IMR-90 (cell line): Measurements from ENCODE around the gene REG3A. TPM values are rescaled to one million over a fixed set of nuclear protein-coding genes. Genes with fewer than 3 reads are reported as not detected.

Experiments
- ATAC-seq: fragments of 200-7000 bp; cut with Tn5 transposase; 2 replicates; pipeline ENCODE4 v1.9.1; 2020; ENCODE audit warnings: low read depth, mild to moderate bottlenecking, moderate library complexity
- BruUV-seq: library from RNA; stranded (reverse); fragments of 400-500 nt; replicated peaks from 2 replicates; lab custom pipeline; 2021; lab: Mats Ljungman, UMichigan
- CTCF ChIA-PET: fragments of 300-600 bp; formaldehyde crosslinking; extraction: SDS; loops from one replicate; lab custom pipeline; 2021; ENCODE audit warnings: antibody characterized with exemption; lab: Yijun Ruan, JAX
- POLR2A ChIA-PET: fragments of 300-600 bp; sonication (Branson Sonifier 250); formaldehyde crosslinking; loops from one replicate; lab custom pipeline; 2022; ENCODE audit warnings: antibody characterized with exemption; ENCODE audit not compliant: unreplicated experiment; lab: Charles Lee
- DNase-seq: peaks from one replicate; pipeline ENCODE4 v3.0.0; 2013
- H2AFZ ChIP-seq: replicated peaks from 2 replicates; pipeline ENCODE3; 2013; ENCODE audit warnings: low read length, mild to moderate bottlenecking; ENCODE audit not compliant: poor library complexity
- H2AK5ac ChIP-seq: 2 replicates; pipeline ENCODE4 v1.6.1; 2013; ENCODE audit warnings: low read depth, low read length, inconsistent platforms
- H2AK9ac ChIP-seq: replicated peaks from 2 replicates; pipeline ENCODE3; 2013; ENCODE audit warnings: mild to moderate bottlenecking, low read depth, low read length, moderate library complexity; ENCODE audit not compliant: poor library complexity
- H2BK120ac ChIP-seq: 2 replicates; pipeline ENCODE4 v1.6.1; 2013; ENCODE audit warnings: low read depth, low read length, inconsistent platforms
- H2BK15ac ChIP-seq: 3 replicates; pipeline ENCODE4 v1.6.1; 2013; ENCODE audit warnings: low read depth, low read length, inconsistent platforms
- H2BK20ac ChIP-seq: 2 replicates; pipeline ENCODE4 v1.6.1; 2013; ENCODE audit warnings: low read depth, mild to moderate bottlenecking, inconsistent platforms, low read length, moderate library complexity
- H2BK5ac ChIP-seq: 2 replicates; pipeline ENCODE4 v1.6.1; 2013; ENCODE audit warnings: mild to moderate bottlenecking, low read depth, low read length, inconsistent platforms; ENCODE audit not compliant: poor library complexity, severe bottlenecking
- H3K14ac ChIP-seq: replicated peaks from 2 replicates; pipeline ENCODE4 v1.6.1; 2013; ENCODE audit warnings: low read depth, low read length, inconsistent platforms
- H3K18ac ChIP-seq: 2 replicates; pipeline ENCODE4 v1.6.1; 2013; ENCODE audit warnings: low read depth, low read length, control low read depth
- H3K23ac ChIP-seq: 2 replicates; pipeline ENCODE4 v1.6.1; 2013; ENCODE audit warnings: low read depth, low read length, inconsistent platforms
- H3K27ac ChIP-seq: 2 replicates; pipeline ENCODE4 v1.5.1; 2013; ENCODE audit warnings: mild to moderate bottlenecking, control low read depth, low read length; ENCODE audit not compliant: insufficient read depth
- H3K27me3 ChIP-seq: 2 replicates; pipeline ENCODE4 v1.6.1; 2013; ENCODE audit warnings: low read length; ENCODE audit not compliant: control insufficient read depth, insufficient read depth
- H3K36me3 ChIP-seq: 2 replicates; pipeline ENCODE4 v1.6.1; 2013; ENCODE audit warnings: low read length, mixed read lengths; ENCODE audit not compliant: control insufficient read depth, insufficient read depth
- H3K4ac ChIP-seq: 2 replicates; pipeline ENCODE4 v1.6.1; 2013; ENCODE audit warnings: low read depth, low read length, inconsistent platforms
- H3K4me1 ChIP-seq: 2 replicates; pipeline ENCODE4 v1.6.1; 2013; ENCODE audit warnings: low read length, mixed read lengths; ENCODE audit not compliant: control insufficient read depth, insufficient read depth
- H3K4me2 ChIP-seq: 2 replicates; pipeline ENCODE4 v1.6.1; 2013; ENCODE audit warnings: low read depth, mild to moderate bottlenecking, control low read depth, low read length, moderate library complexity
- H3K4me3 ChIP-seq: 2 replicates; pipeline ENCODE4 v1.5.1; 2013; ENCODE audit warnings: low read depth, mild to moderate bottlenecking, control low read depth, low read length, moderate library complexity; ENCODE audit not compliant: insufficient read depth
- H3K56ac ChIP-seq: 2 replicates; pipeline ENCODE4 v1.6.1; 2013; ENCODE audit warnings: low read length, inconsistent platforms; ENCODE audit not compliant: insufficient read depth; ENCODE audit errors: extremely low read depth
- H3K79me1 ChIP-seq, 2 experiments: 2 replicates each; pipeline ENCODE4 v1.6.1; 2013; ENCODE audit warnings: low read length in 2 of 2, inconsistent platforms in 1 of 2, low read depth in 1 of 2
- H3K9ac ChIP-seq: 2 replicates; pipeline ENCODE4 v1.6.1; 2013; ENCODE audit warnings: low read depth, low read length, control low read depth
- H3K9me1 ChIP-seq: 2 replicates; pipeline ENCODE4 v1.6.1; 2013; ENCODE audit warnings: low read length, inconsistent platforms; ENCODE audit not compliant: insufficient read depth
- H3K9me3 ChIP-seq: 2 replicates; pipeline ENCODE4 v1.6.1; 2013; ENCODE audit warnings: low read length; ENCODE audit not compliant: control insufficient read depth, insufficient read depth
- H4K20me1 ChIP-seq: 2 replicates; pipeline ENCODE4 v1.6.1; 2013; ENCODE audit warnings: low read length, inconsistent platforms; ENCODE audit not compliant: insufficient read depth
- H4K5ac ChIP-seq: 2 replicates; pipeline ENCODE4 v1.6.1; 2013; ENCODE audit warnings: mild to moderate bottlenecking, low read depth, low read length, control low read depth
- H4K8ac ChIP-seq, 2 experiments: 2 replicates each; pipeline ENCODE4 v1.6.1; 2013; ENCODE audit warnings: low read depth in 2 of 2, low read length in 2 of 2, control low read depth in 1 of 2, inconsistent platforms in 1 of 2
- H4K91ac ChIP-seq: 2 replicates; pipeline ENCODE4 v1.6.1; 2013; ENCODE audit warnings: low read depth, low read length, inconsistent platforms; ENCODE audit not compliant: insufficient read depth
- CEBPB ChIP-seq: IDR thresholded peaks from 2 replicates; pipeline ENCODE4 v1.6.1; 2012; ENCODE audit warnings: low read depth, low read length, improper control_type of control experiment
- MAFK ChIP-seq: IDR thresholded peaks from 2 replicates; pipeline ENCODE4 v1.6.1; 2012; ENCODE audit warnings: low read depth, low read length, improper control_type of control experiment
- WGBS, 2 experiments: methylation state at CpG; one replicate each; pipeline versions ENCODE4 v1.1.5 to v1.1.7; 2013; ENCODE audit warnings: missing lambda C conversion rate in 2 of 2; ENCODE audit not compliant: insufficient read length in 1 of 2; ENCODE audit errors: extremely low coverage in 2 of 2; 5-methylcytosine and 5-hydroxymethylcytosine counted together
- dilution Hi-C: fragments of 300-500 bp; cut with HindIII; formaldehyde crosslinking; loops from one replicate; pipeline ENCODE4 v1.14.3; 2018; ENCODE audit warnings: low sequenced_read_pairs; ENCODE audit not compliant: unreplicated experiment
- in situ Hi-C: fragments of 300-500 bp; cut with MboI; formaldehyde crosslinking; loops from 3 replicates; pipeline ENCODE4 v1.14.3; 2019; ENCODE audit warnings: low sequenced_read_pairs, inconsistent platforms, mixed read lengths
- intact Hi-C: fragments of 100-400 bp; cut with micrococcal nuclease; formaldehyde crosslinking; loops from 2 replicates; pipeline ENCODE4 v1.10.0; 2022
- polyA plus RNA-seq, 3 experiments: library from polyadenylated mRNA; depleted of rRNA; stranded (reverse); fragments of >200 nt; gene quantifications; 2 replicates each; pipeline ENCODE4 v1.2.3, GENCODE V29; 2012; ENCODE audit warnings: low replicate concordance in 1 of 3
- total RNA-seq: library from RNA; depleted of rRNA; stranded (reverse); fragments of >200 nt; gene quantifications from 2 replicates; pipeline ENCODE4 v1.2.3, GENCODE V29; 2012

Gene REG3A
- total and polyA plus RNA-seq, 2 of the 4 experiments (the other 2 are of a cell fraction) = not detected

GRCh38 chr2:79171348-79171958 is 11.9 kb upstream of the REG3A start:
- no peaks in the 10 kb centered on the region for H3K27me3 ChIP-seq
- TF ChIP-seq CEBPB (no peak), MAFK (peak; percentile 85)
- ChIA-PET POLR2A (no interaction called here), CTCF (no interaction called here)
- DNase-seq = no peak
- H2BK5ac ChIP-seq = no peak overlapping the region
- H2BK20ac ChIP-seq = no peak overlapping the region
- H3K4ac ChIP-seq = no peak overlapping the region
- no peak overlapping the region for H2AK5ac ChIP-seq
- H3K18ac ChIP-seq = no peak overlapping the region
- H3K14ac ChIP-seq = no peak overlapping the region
- no peak overlapping the region for H2BK120ac ChIP-seq
- no peak overlapping the region for H2AFZ ChIP-seq
- no peaks in the 10 kb centered on the region for H3K36me3 ChIP-seq
- no peak overlapping the region for H3K27ac ChIP-seq
- peaks cover 1% of the 10 kb centered on the region for H3K9me3 ChIP-seq
- no peak overlapping the region for H4K5ac ChIP-seq
- H3K4me3 ChIP-seq = no peak overlapping the region
- dilution Hi-C loops = no loop called here
- no peak overlapping the region for H2AK9ac ChIP-seq
- intact Hi-C loops = no loop called here
- H3K23ac ChIP-seq = no peak overlapping the region
- no CpG with 5 or more reads among the region's 2 CpGs for WGBS, 2 experiments
- H4K8ac ChIP-seq = no peak overlapping the region
- H4K91ac ChIP-seq = no peak overlapping the region
- no peaks in the 10 kb centered on the region for H3K9me1 ChIP-seq
- no peak overlapping the region for H3K4me2 ChIP-seq
- H3K79me1 ChIP-seq = no peaks in the 10 kb centered on the region
- H2BK15ac ChIP-seq = no peak overlapping the region
- in situ Hi-C loops = no loop called here
- no peaks in the 10 kb centered on the region for H4K20me1 ChIP-seq
- no peak overlapping the region for H3K56ac ChIP-seq
- H3K4me1 ChIP-seq = no peaks in the 10 kb centered on the region
- no peak for ATAC-seq
- BruUV-seq = no TSS peak
- no peak overlapping the region for H3K9ac ChIP-seq
